Vagina (tissue), 2 donors: Measurements from ENCODE around the gene SLC22A2. TPM values are rescaled to one million over a fixed set of nuclear protein-coding genes. Genes with fewer than 3 reads are reported as not detected.
A peak's percentile ranks its signal among the peaks of the same experiment; 100 is the strongest.

ENCODE experiments used
- DNase-seq, 2 donors: peaks; one replicate each; pipeline ENCODE4 v3.0.0-alpha.2; 2017; ENCODE audit errors: extremely low spot score in 2 of 2
- H3K27ac ChIP-seq: fragments of 200-600 bp; sonication (generic); one replicate; pipeline ENCODE4 v1.5.1; 2019
- H3K27me3 ChIP-seq: fragments of 200-600 bp; sonication (generic); one replicate; pipeline ENCODE4 v1.5.1; 2019
- H3K36me3 ChIP-seq, 2 donors: fragments of 200-600 bp; sonication (generic); one replicate each; pipeline ENCODE4 v1.5.1; 2017 to 2019
- H3K4me1 ChIP-seq: fragments of 200-600 bp; sonication (generic); one replicate; pipeline ENCODE4 v1.5.1; 2019
- H3K4me3 ChIP-seq, 2 donors: fragments of 200-600 bp; sonication (generic); 1 replicate in 1 of 2; 2 replicates in 1 of 2; pipeline ENCODE4 v1.5.1; 2016 to 2019
- H3K9me3 ChIP-seq: fragments of 200-600 bp; sonication (generic); one replicate; pipeline ENCODE4 v1.5.1; 2019
- POLR2A ChIP-seq, 2 donors: fragments of 450-650 bp; IDR thresholded peaks; one replicate each; pipeline ENCODE4 v1.6.1; 2017; ENCODE audit warnings: antibody characterized with exemption in 2 of 2, mild to moderate bottlenecking in 2 of 2, moderate library complexity in 2 of 2
- POLR2AphosphoS5 ChIP-seq, 2 donors: sonication (generic); formaldehyde crosslinking; IDR thresholded peaks; one replicate each; pipeline ENCODE4 v1.9.0; 2017; ENCODE audit warnings: antibody characterized with exemption in 2 of 2, mild to moderate bottlenecking in 2 of 2, low read depth in 1 of 2; ENCODE audit not compliant: insufficient read depth in 1 of 2
- intact Hi-C: fragments of 100-400 bp; cut with DNase I; formaldehyde crosslinking; loops from one replicate; pipeline ENCODE4 v1.15.1; 2023
- total RNA-seq: library from RNA; depleted of rRNA; stranded (reverse); fragments of >200 nt; gene quantifications from one replicate; pipeline ENCODE4 v1.2.3, GENCODE V29; 2016
- TF ChIP-seq, protein P1 (sequence below), 3 experiments: fragments of 450-650 bp in 2 of 3; fragments of 200-600 bp in 1 of 3; sonication (generic) in 1 of 3; IDR thresholded peaks; one replicate each; pipeline ENCODE4 v1.5.1; 2017 to 2019; ENCODE audit warnings: antibody characterized with exemption in 3 of 3, mild to moderate bottlenecking in 2 of 3, moderate library complexity in 2 of 3

Gene SLC22A2
- total RNA-seq, 1 donor from 2014 or later = not detected

- TF ChIP-seq POLR2A (IDR thresholded peaks at IDR 0.05) (no peak), POLR2AphosphoS5 (IDR thresholded peaks at IDR 0.05; ENCODE audit: insufficient read depth in 1 of 2, low read depth in 1 of 2) (no peak)
- TF ChIP-seq, protein P1, sequence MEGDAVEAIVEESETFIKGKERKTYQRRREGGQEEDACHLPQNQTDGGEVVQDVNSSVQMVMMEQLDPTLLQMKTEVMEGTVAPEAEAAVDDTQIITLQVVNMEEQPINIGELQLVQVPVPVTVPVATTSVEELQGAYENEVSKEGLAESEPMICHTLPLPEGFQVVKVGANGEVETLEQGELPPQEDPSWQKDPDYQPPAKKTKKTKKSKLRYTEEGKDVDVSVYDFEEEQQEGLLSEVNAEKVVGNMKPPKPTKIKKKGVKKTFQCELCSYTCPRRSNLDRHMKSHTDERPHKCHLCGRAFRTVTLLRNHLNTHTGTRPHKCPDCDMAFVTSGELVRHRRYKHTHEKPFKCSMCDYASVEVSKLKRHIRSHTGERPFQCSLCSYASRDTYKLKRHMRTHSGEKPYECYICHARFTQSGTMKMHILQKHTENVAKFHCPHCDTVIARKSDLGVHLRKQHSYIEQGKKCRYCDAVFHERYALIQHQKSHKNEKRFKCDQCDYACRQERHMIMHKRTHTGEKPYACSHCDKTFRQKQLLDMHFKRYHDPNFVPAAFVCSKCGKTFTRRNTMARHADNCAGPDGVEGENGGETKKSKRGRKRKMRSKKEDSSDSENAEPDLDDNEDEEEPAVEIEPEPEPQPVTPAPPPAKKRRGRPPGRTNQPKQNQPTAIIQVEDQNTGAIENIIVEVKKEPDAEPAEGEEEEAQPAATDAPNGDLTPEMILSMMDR (IDR thresholded peaks at IDR 0.05) = no peak
- H3K4me1 ChIP-seq = no peaks in the 10 kb centered on the region
- H3K4me3 ChIP-seq = no peak overlapping the region
- H3K27me3 ChIP-seq = no peaks in the 10 kb centered on the region
- H3K36me3 ChIP-seq = no peaks in the 10 kb centered on the region
- intact Hi-C loops = no loop called here
- no peak overlapping the region for H3K27ac ChIP-seq
- no peak for DNase-seq
- no peaks in the 10 kb centered on the region for H3K9me3 ChIP-seq
Observed at GRCh38 chr6:160263196-160263939, 4.7 kb upstream of the SLC22A2 start.

GRCh38 chr6:160261991-160262680 lies 3.5 kb upstream of the SLC22A2 start:
- Histone ChIP-seq H3K27me3 (no peaks in the 10 kb centered on the region), H3K4me3 (no peak overlapping the region), H3K9me3 (no peaks in the 10 kb centered on the region), H3K36me3 (no peaks in the 10 kb centered on the region), H3K27ac (no peak overlapping the region), H3K4me1 (no peaks in the 10 kb centered on the region)
- TF ChIP-seq POLR2AphosphoS5 (IDR thresholded peaks at IDR 0.05; ENCODE audit: insufficient read depth in 1 of 2, low read depth in 1 of 2) = no peak
- TF ChIP-seq, protein P1 (IDR thresholded peaks at IDR 0.05) = no peak
- no peak for TF ChIP-seq POLR2A (IDR thresholded peaks at IDR 0.05)
- intact Hi-C loops = no loop called here
- DNase-seq = no peak

DNA sequence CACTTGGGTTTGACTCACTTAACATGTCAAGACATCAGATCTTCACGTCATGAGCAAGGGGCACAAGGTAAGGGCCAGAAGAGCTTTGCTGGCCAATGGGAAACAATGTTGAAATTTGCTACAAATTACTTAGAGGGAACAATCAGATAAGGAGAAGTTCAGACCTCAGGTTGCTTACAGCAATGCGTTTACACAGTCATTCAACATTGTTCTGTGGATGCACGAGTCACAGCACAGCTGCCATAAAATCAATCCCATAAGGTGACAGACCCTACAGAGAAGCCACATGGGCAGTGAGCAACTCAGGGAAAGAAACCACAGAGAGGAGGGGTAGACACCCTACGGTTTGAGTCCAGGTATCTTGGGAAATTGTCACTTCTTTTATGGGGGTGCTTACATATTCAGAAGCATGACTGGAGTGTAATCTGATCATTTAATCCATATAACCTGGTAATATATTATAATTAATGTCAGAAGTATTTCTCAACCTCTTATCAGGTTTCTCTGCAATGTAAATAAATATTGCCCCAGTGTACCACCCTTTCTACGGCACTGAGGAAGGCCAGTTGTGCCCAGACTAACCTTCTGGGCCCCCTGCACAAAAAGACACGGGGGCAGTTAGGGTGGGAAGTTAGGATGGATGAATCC lies 2.3 kb upstream of the SLC22A2 start:
- DNase-seq = peak in 1 of 2 donors; percentile 52
- H3K27me3 ChIP-seq = no peaks in the 10 kb centered on the region
- H3K27ac ChIP-seq = no peak overlapping the region
- TF ChIP-seq POLR2AphosphoS5 (IDR thresholded peaks at IDR 0.05; ENCODE audit: insufficient read depth in 1 of 2, low read depth in 1 of 2) (no peak), POLR2A (IDR thresholded peaks at IDR 0.05) (no peak)
- TF ChIP-seq, protein P1 (IDR thresholded peaks at IDR 0.05) = no peak
- no peaks in the 10 kb centered on the region for H3K36me3 ChIP-seq
- H3K4me3 ChIP-seq = no peak overlapping the region
- intact Hi-C loops = no loop called here
- H3K4me1 ChIP-seq = no peaks in the 10 kb centered on the region
- H3K9me3 ChIP-seq = no peaks in the 10 kb centered on the region

- TF ChIP-seq, protein P1 (IDR thresholded peaks at IDR 0.05) = no peak
- TF ChIP-seq POLR2A (IDR thresholded peaks at IDR 0.05) (no peak), POLR2AphosphoS5 (IDR thresholded peaks at IDR 0.05; ENCODE audit: insufficient read depth in 1 of 2, low read depth in 1 of 2) (no peak)
- Histone ChIP-seq H3K27ac (no peak overlapping the region), H3K4me1 (no peaks in the 10 kb centered on the region), H3K27me3 (no peaks in the 10 kb centered on the region), H3K36me3 (no peaks in the 10 kb centered on the region), H3K9me3 (no peaks in the 10 kb centered on the region), H3K4me3 (no peak overlapping the region)
- intact Hi-C loops = no loop called here
- peak in 1 of 2 donors; percentile 11 for DNase-seq
Observed at GRCh38 chr6:160260367-160260766, 1.7 kb upstream of the SLC22A2 start.
